NOMO-1 (cell line): ENCODE results near the gene ARHGAP22.

Experiments used
- DNase-seq, 2 experiments: peaks; one replicate each; lab custom pipeline; 2025; ENCODE audit not compliant: unreplicated experiment in 2 of 2; lab: John Stamatoyannopoulos, UW

The ARHGAP22 gene

GRCh38 chr10:48634198-48634983 is 29.5 kb upstream of the ARHGAP22 start:
- DNase-seq, result peak; percentile 91 to 93

DNA sequence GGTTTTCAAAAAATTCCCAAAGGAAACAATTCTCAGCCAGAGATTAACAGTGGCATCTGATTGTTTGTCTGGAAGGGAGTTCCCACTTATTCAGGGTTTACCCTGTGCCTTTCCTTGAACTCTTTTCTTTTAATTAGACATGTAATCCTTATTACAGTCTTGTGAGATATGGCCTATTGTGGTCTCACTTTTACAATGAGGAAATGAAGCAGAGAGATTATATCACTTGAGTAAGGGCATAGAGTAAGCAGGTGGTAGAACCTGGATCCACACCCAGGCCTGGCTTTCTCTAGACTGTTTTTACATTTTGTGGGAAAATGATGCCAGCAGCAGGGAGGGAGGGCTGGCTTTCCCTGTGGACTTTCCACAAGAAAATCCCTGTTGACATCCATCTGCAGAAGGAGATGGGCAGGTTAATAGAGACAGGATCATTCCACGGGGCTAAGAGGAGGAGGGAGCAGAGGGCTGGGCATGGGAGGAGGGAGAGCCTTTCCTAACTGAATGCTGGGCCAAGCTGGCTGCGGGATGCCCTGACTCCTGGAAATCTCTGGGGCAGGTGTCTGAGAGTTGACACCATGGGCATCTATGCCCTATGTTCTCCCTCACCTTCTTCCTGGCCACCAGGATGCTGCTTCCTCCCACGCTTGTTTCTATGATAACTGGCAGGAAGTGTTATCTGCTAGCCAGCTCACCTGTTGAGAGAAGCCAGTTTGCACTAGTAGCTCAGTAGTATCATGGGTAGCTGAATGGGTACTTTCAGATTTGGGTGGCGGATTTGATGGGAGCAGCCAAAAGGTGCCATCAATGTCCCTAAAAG is 28.7 kb upstream of the ARHGAP22 start:
- DNase-seq, result no peak

- DNase-seq, result no peak
These were observed 27.3 kb upstream of the ARHGAP22 start for GRCh38 chr10:48632166-48632565.

- no peak for DNase-seq
These were observed 23.2 kb upstream of the ARHGAP22 start for GRCh38 chr10:48627984-48628609.

GRCh38 chr10:48626986-48627731 is 22.3 kb upstream of the ARHGAP22 start:
- DNase-seq, result no peak

GRCh38 chr10:48626447-48626846 is 21.6 kb upstream of the ARHGAP22 start:
- DNase-seq, result no peak

GRCh38 chr10:48625826-48626134 is 20.9 kb upstream of the ARHGAP22 start:
- DNase-seq, result no peak

GRCh38 chr10:48623607-48624132 is 18.8 kb upstream of the ARHGAP22 start:
- DNase-seq, result peak in 1 of 2 experiments; percentile 51

DNA sequence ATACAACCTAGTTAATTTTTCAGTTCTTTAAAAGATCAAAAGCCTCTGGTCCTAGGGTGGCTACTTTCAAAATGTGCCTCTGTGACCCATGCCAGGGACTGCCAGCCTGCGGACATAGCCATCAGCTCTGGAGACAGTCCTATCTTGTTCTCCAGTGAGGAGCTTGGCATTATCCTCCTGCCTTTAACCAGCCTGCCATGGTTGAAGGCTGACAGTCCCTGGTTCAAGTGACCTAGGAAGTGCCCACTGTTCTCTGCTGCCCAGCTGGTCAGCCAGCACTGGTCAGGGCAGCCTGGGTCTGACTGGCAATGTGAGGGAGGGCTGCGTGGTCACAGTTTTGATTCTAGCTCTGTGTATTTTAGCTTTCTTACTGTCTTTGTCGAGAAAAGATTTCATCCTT is 18.1 kb upstream of the ARHGAP22 start:
- DNase-seq, result no peak

- DNase-seq, result no peak
These were observed 15.8 kb upstream of the ARHGAP22 start for GRCh38 chr10:48620719-48621118.

DNA sequence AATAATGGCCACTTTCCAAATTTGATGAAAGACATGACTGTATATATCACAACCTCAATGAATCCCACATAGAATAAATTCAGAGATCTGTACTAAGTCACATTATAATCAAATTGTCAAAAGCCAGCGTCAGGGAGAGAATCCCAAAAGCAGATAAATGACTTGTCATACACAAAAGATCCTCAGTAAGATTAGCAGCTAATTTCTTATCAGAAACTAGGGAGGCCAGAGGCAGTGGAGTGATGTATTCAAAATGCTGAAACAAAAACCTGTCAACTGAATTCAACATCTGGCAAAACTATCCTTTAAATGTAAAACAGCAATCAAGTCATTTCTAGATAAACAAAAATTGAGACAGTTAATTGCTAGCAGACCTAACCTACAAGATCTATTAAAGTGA is 11.6 kb upstream of the ARHGAP22 start:
- DNase-seq, result no peak

DNA sequence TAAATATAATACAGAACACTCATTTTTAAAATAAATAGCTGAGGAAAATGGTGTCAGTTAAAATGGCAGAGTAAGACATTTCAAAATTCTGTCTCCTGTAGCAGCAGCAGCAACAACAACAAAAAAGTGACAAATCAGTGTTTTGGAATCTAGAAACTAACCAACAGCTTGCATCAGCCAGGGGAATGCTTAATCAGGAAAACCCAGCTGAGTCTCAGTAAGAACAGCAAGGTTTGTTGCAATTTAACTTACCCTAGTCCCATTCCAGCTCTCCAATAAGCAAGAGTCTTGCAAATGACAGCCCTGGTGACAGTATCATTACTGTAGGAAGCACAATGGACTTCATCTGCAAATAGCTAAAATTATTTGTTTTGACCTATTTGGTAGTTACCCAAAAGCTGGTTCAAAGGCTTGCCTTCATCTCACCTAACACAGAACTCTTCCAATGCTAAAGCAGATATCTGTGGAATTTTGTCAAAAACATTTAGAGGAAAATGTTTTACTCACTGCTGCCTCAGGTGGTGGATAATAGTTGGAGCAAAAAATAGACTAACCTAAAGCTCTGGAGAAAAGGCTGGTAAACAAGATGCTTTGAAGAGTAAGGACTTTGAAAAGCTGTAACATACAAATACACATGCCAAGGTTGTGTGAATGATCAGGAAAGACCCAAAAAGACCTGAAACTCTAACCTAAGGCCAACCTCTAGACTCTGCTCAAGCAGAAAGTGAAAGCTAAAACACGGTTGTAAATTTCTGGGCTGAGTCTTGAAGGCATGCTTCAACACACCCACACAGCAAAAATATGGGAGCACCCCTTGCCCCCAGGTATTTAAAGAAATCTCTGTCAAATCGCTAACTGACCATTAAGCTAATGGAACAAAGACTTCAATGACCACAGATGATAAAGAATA is 9.9 kb upstream of the ARHGAP22 start:
- no peak for DNase-seq

DNA sequence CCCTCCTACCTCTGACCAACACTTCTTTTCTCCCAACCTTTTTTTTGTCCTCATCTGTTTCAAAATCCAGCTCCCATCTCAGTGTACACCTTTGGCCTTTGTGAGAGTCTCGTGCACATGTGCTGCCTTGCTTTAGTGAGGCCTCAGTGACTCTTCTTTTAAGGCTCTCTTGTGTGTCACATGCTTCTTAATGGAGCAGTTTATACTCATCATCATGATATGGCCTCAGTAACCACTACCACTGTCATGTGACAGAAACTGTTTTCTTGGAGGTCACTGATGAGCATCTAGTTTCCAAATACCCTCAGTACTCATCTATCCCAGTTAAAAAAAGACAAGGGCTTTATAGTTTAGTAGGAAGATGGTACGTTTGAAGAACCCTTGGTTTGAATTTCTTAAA is 8.1 kb upstream of the ARHGAP22 start:
- DNase-seq, result no peak

- DNase-seq, result no peak
These were observed 7.5 kb upstream of the ARHGAP22 start for GRCh38 chr10:48612236-48612943.

- no peak for DNase-seq
These were observed 6.3 kb upstream of the ARHGAP22 start for GRCh38 chr10:48611133-48611532.

DNA sequence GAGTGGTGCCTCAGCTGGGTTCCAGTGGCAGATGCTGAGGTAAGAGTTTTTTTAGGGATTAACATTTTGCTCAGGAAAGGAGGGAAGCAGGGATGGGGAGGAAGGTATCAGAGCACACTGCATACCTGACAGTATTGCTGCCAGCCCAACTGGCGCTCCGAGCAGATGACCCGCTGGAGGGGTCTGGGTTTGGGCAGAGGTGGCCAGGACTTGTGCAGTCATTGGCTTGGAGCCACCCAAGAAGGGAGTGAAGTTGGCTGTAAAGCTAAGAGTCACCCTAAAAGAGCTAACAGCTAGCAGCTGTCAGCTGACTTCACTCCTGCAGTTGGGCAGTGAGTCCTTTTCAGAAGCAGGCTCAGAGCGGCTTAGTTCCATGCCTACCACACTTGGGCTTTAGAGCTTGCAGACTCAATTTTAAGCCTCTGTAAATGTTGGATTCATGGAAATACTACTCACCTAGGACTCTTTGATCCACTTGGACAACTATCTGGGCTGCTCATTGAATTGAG is 5.8 kb upstream of the ARHGAP22 start:
- no peak for DNase-seq

- DNase-seq, result no peak
These were observed 5.2 kb upstream of the ARHGAP22 start for GRCh38 chr10:48609899-48610584.

DNA sequence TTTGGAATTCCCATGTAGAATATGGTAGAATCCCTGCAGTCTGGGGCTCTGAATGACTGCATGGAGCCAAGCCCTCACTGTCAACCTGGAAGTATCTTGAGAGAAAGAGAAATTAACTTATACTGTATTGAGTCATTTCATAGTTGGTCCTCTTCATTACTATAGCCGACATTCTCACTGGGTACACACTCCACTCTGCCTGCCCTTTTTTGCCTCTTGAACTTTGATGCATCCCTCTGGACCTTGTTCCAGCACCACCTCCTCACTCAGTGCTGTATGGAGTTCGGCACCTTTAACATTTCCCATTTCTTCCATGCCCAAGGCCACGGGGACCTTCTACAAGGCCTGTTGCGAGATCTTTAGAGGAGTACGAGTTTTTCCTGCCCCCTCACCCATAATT is 4.6 kb upstream of the ARHGAP22 start:
- no peak for DNase-seq
